Measurements from ENCODE around the gene VSIG10.

VSIG10 gene

DNA sequence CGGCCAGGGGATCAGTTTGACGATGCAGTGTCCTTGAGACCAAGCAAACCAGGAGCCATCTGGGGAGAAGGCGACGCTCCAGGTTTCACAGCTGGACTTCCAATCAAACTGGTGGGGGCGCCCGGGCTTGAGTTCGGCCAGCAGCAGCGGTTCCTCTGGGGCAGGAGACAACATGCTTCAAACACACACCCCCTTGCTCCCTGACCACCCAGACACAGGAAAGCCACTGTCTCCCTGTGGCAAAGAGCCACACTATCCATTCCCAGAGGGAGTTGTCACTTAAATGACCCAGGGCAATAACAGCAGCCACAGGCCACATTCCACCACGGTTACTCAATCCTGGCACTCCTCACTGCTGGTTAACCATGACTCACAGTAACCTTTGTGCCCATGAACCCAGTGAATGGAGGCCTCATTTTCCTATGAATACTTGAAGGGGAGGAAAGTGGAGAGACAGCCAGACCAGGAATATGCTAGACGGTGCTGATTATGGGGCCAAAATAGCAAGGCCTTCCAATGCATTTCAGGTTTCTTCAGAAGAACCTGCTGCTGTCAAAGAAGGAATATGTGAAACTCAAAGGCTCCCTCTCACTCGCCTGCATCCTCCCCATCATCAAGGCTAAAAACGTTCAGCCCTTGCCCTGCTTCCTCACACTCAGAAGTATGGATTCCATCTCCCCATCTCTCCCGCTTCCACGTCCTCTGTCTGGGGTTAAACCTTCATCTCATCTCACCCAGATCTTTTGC lies 51.3 kb downstream of the VSIG10 start:
- Histone ChIP-seq H3K36me3 (replicated peaks) (peaks cover 14% of the 10 kb centered on the region), H3K27me3 (replicated peaks) (no peaks in the 10 kb centered on the region), H3K27ac (peak overlapping the region; percentile 78), H3K4me3 (ENCODE audit: low read depth, low read length) (no peak overlapping the region)
- in situ Hi-C loops (cut with HindIII; ENCODE audit: low pct_ligation_motif_present, low sequenced_read_pairs) = no loop called here
- DNase-seq = peak; percentile 90
- TF ChIP-seq, protein P1, sequence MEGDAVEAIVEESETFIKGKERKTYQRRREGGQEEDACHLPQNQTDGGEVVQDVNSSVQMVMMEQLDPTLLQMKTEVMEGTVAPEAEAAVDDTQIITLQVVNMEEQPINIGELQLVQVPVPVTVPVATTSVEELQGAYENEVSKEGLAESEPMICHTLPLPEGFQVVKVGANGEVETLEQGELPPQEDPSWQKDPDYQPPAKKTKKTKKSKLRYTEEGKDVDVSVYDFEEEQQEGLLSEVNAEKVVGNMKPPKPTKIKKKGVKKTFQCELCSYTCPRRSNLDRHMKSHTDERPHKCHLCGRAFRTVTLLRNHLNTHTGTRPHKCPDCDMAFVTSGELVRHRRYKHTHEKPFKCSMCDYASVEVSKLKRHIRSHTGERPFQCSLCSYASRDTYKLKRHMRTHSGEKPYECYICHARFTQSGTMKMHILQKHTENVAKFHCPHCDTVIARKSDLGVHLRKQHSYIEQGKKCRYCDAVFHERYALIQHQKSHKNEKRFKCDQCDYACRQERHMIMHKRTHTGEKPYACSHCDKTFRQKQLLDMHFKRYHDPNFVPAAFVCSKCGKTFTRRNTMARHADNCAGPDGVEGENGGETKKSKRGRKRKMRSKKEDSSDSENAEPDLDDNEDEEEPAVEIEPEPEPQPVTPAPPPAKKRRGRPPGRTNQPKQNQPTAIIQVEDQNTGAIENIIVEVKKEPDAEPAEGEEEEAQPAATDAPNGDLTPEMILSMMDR (IDR thresholded peaks at IDR 0.05; ENCODE audit: low read depth, low read length, missing control alignments) = no peak

DNA sequence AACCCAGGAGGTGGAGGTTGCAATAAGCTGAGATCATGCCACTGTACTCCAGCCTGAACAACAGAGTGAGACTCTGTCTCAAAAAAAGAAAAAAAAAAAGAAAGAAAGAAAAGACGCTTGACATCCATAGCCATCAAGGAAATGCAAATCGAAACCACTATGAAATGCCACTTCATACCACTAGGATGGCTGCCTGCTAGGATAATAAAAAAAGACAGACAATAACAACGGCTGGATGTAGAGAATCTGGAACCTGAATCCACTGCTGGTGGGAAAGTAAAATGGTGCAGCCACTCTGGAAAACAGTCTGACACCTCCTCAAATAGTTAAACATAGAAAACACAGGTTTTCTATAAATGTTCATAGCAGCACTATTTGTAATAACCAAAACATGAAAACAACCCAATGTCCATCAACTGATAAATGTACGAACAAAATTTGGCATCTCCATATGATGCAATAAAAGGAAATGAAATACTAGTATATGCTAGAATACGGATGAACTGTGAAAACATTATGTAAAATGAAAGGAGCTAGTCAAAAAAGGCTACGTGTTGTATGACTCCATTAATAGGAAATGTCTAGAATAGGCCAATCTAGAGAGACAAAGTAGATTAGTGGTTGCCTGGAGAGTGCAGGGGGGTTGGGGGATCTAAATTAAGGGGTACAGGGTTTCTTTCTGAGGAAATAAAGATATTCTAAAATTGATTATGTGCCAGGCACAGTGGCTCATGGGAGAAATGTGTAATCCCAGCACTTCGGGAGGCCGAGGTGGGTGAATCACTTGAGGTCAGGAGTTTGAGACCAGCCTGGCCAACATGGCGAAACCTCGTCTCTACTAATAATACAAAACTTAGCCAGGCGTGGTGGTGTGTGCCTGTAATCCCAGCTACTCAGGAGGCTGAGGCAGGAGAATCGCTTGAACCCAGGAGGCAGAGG lies 52.6 kb downstream of the VSIG10 start:
- Histone ChIP-seq H3K27me3 (replicated peaks) (no peaks in the 10 kb centered on the region), H3K27ac (peak overlapping the region; percentile 78), H3K36me3 (replicated peaks) (peaks cover 14% of the 10 kb centered on the region), H3K4me3 (ENCODE audit: low read depth, low read length) (no peak overlapping the region)
- DNase-seq = peak; percentile 42
- in situ Hi-C loops (cut with HindIII; ENCODE audit: low pct_ligation_motif_present, low sequenced_read_pairs) = no loop called here
- TF ChIP-seq, protein P1 (IDR thresholded peaks at IDR 0.05; ENCODE audit: low read depth, low read length, missing control alignments) = peak; percentile 18

GRCh38 chr12:118046430-118046829 lies 57.4 kb downstream of the VSIG10 start:
- DNase-seq = no peak
- H3K27ac ChIP-seq = no peak overlapping the region
- no peak overlapping the region for H3K4me3 ChIP-seq (ENCODE audit: low read depth, low read length)
- H3K36me3 ChIP-seq (replicated peaks) = peaks cover 31% of the 10 kb centered on the region
- no peaks in the 10 kb centered on the region for H3K27me3 ChIP-seq (replicated peaks)
- TF ChIP-seq, protein P1 (IDR thresholded peaks at IDR 0.05; ENCODE audit: low read depth, low read length, missing control alignments) = no peak
- in situ Hi-C loops (cut with HindIII; ENCODE audit: low pct_ligation_motif_present, low sequenced_read_pairs) = no loop called here

GRCh38 chr12:118044577-118044976 lies 59.2 kb downstream of the VSIG10 start:
- no peak for DNase-seq
- H3K4me3 ChIP-seq (ENCODE audit: low read depth, low read length) = no peak overlapping the region
- in situ Hi-C loops (cut with HindIII; ENCODE audit: low pct_ligation_motif_present, low sequenced_read_pairs) = no loop called here
- no peaks in the 10 kb centered on the region for H3K27me3 ChIP-seq (replicated peaks)
- TF ChIP-seq, protein P1 (IDR thresholded peaks at IDR 0.05; ENCODE audit: low read depth, low read length, missing control alignments) = no peak
- peaks cover 35% of the 10 kb centered on the region for H3K36me3 ChIP-seq (replicated peaks)
- H3K27ac ChIP-seq = no peak overlapping the region

DNA sequence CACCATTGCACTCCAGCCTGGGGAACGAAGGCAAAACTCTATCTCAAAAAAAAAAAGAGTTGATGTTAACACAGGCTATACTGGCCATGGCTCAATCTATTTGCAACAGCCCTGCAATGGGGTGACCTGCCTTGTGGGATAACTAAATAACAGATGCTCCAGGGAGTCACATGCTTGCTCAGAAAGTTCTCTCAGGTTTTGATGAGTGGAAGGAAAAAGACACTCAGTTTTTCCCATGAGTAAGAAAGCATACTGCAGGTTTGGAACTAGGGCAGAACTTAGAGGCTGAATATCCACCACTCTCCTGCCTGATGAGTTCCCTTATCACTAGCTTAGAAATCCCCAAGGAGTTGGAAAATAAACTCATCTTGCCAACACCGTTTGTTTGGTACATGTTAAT lies 59.7 kb downstream of the VSIG10 start:
- H3K27me3 ChIP-seq (replicated peaks) = no peaks in the 10 kb centered on the region
- no peak overlapping the region for H3K4me3 ChIP-seq (ENCODE audit: low read depth, low read length)
- TF ChIP-seq, protein P1 (IDR thresholded peaks at IDR 0.05; ENCODE audit: low read depth, low read length, missing control alignments) = no peak
- in situ Hi-C loops (cut with HindIII; ENCODE audit: low pct_ligation_motif_present, low sequenced_read_pairs) = no loop called here
- no peak for DNase-seq
- no peak overlapping the region for H3K27ac ChIP-seq
- H3K36me3 ChIP-seq (replicated peaks) = peaks cover 40% of the 10 kb centered on the region

All from brain microvascular endothelial cell (primary cell).